ENCODE data around the gene DLG2.

DNA sequence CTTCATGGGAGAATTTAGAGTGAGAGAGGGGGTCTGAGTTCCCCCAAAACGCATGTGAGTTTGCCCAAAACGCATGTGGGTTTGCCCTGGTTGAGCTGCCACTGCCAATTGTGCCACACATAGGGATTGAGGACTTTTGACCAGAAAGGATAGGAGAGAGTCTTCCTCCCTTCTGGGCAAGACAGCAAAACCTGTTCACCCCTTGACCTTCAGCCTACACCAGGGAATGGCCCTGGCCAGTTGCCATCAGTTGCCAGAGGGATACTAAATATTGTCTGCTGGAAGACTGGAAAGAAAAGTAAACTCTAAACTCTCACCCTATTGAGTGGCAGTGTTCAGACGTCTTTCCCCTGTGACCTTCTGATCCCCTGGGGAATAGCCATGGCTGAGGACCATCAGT is 363.8 kb downstream of the DLG2 start:
- no peak for TF ChIP-seq POLR2AphosphoS5 (IDR thresholded peaks at IDR 0.05; ENCODE audit: low read depth, low read length)
- TF ChIP-seq SIN3A (IDR thresholded peaks at IDR 0.05; ENCODE audit: borderline replicate concordance, insufficient read depth, low read length), result no peak
- TF ChIP-seq, protein P1, sequence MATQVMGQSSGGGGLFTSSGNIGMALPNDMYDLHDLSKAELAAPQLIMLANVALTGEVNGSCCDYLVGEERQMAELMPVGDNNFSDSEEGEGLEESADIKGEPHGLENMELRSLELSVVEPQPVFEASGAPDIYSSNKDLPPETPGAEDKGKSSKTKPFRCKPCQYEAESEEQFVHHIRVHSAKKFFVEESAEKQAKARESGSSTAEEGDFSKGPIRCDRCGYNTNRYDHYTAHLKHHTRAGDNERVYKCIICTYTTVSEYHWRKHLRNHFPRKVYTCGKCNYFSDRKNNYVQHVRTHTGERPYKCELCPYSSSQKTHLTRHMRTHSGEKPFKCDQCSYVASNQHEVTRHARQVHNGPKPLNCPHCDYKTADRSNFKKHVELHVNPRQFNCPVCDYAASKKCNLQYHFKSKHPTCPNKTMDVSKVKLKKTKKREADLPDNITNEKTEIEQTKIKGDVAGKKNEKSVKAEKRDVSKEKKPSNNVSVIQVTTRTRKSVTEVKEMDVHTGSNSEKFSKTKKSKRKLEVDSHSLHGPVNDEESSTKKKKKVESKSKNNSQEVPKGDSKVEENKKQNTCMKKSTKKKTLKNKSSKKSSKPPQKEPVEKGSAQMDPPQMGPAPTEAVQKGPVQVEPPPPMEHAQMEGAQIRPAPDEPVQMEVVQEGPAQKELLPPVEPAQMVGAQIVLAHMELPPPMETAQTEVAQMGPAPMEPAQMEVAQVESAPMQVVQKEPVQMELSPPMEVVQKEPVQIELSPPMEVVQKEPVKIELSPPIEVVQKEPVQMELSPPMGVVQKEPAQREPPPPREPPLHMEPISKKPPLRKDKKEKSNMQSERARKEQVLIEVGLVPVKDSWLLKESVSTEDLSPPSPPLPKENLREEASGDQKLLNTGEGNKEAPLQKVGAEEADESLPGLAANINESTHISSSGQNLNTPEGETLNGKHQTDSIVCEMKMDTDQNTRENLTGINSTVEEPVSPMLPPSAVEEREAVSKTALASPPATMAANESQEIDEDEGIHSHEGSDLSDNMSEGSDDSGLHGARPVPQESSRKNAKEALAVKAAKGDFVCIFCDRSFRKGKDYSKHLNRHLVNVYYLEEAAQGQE (IDR thresholded peaks at IDR 0.05; ENCODE audit: insufficient read depth in 1 of 2, low read depth in 2 of 2, low read length in 2 of 2), result no peak
